Naive thymus-derived CD4-positive, alpha-beta T cell (primary cell): Measurements from ENCODE around the gene LRCH1. TPM values are rescaled to one million over a fixed set of nuclear protein-coding genes. Genes with fewer than 3 reads are reported as not detected.

Experiments used
- ATAC-seq: fragments of 150-1000 bp; cut with Tn5 transposase; 2 replicates; pipeline ENCODE4 v1.10.0; 2021; ENCODE audit warnings: mild to moderate bottlenecking, moderate library complexity
- CTCF ChIA-PET: fragments of 350-600 bp; sonication (Branson Sonifier 250); formaldehyde crosslinking; loops from one replicate; lab custom pipeline; 2021; ENCODE audit warnings: antibody characterized with exemption; lab: Charles Lee
- POLR2A ChIA-PET: fragments of 350-600 bp; sonication (Branson Sonifier 250); formaldehyde crosslinking; loops from one replicate; lab custom pipeline; 2021; ENCODE audit warnings: antibody characterized with exemption, inconsistent platforms; lab: Charles Lee
- DNase-seq, 9 donors: peaks; one replicate each; pipeline versions ENCODE4 v3.0.0 to v3.0.0-alpha.2; 2020 to 2022; ENCODE audit warnings: mixed read lengths in 1 of 9
- H3K27ac ChIP-seq: one replicate; pipeline ENCODE4 v1.7.0; 2013; ENCODE audit warnings: mild to moderate bottlenecking, low read depth, low read length, moderate library complexity
- H3K27me3 ChIP-seq, 2 donors: one replicate each; pipeline ENCODE4 v1.7.0; 2013; ENCODE audit warnings: low read length in 2 of 2, mild to moderate bottlenecking in 2 of 2, moderate library complexity in 2 of 2; ENCODE audit not compliant: control insufficient read depth in 2 of 2, insufficient read depth in 2 of 2
- H3K36me3 ChIP-seq, 3 experiments: 1 replicate in 2 of 3; 2 replicates in 1 of 3; pipeline ENCODE4 v1.7.0; 2013; ENCODE audit warnings: low read length in 3 of 3, mild to moderate bottlenecking in 3 of 3, moderate library complexity in 1 of 3; ENCODE audit not compliant: insufficient read depth in 3 of 3, control insufficient read depth in 2 of 3
- H3K4me1 ChIP-seq, 2 donors: one replicate each; pipeline ENCODE4 v1.7.0; 2013; ENCODE audit warnings: low read length in 2 of 2, mild to moderate bottlenecking in 2 of 2, moderate library complexity in 1 of 2; ENCODE audit not compliant: control insufficient read depth in 2 of 2, insufficient read depth in 2 of 2
- H3K4me3 ChIP-seq: 2 replicates; pipeline ENCODE4 v1.7.0; 2013; ENCODE audit warnings: mild to moderate bottlenecking, low read length
- H3K9me3 ChIP-seq, 3 experiments: 1 replicate in 2 of 3; 2 replicates in 1 of 3; pipeline ENCODE4 v1.7.0; 2013; ENCODE audit warnings: low read length in 3 of 3; ENCODE audit not compliant: control insufficient read depth in 2 of 3
- H3K27ac Mint-ChIP-seq, 9 donors: one replicate each; pipeline ENCODE4 v1.8.0; 2020 to 2022; ENCODE audit warnings: mixed read lengths in 9 of 9, mild to moderate bottlenecking in 8 of 9, moderate library complexity in 5 of 9, inconsistent platforms in 2 of 9
- H3K27me3 Mint-ChIP-seq, 5 donors: one replicate each; pipeline ENCODE4 v1.8.0; 2021 to 2022; ENCODE audit warnings: mixed read lengths in 5 of 5, mild to moderate bottlenecking in 1 of 5
- H3K36me3 Mint-ChIP-seq, 5 donors: one replicate each; pipeline ENCODE4 v1.8.0; 2020 to 2022; ENCODE audit warnings: mixed read lengths in 5 of 5, mild to moderate bottlenecking in 3 of 5, inconsistent platforms in 1 of 5
- H3K4me1 Mint-ChIP-seq, 7 donors: one replicate each; pipeline ENCODE4 v1.8.0; 2020 to 2022; ENCODE audit warnings: mixed read lengths in 7 of 7, mild to moderate bottlenecking in 3 of 7, inconsistent platforms in 1 of 7
- H3K4me3 Mint-ChIP-seq, 10 donors: one replicate each; pipeline ENCODE4 v1.8.0; 2020 to 2022; ENCODE audit warnings: mild to moderate bottlenecking in 10 of 10, mixed read lengths in 10 of 10, moderate library complexity in 6 of 10, inconsistent platforms in 2 of 10
- H3K9me3 Mint-ChIP-seq, 11 donors: one replicate each; pipeline ENCODE4 v1.8.0; 2020 to 2022; ENCODE audit warnings: mixed read lengths in 11 of 11, mild to moderate bottlenecking in 4 of 11, inconsistent platforms in 1 of 11, moderate library complexity in 1 of 11
- intact Hi-C, 2 donors: fragments of 100-400 bp; cut with micrococcal nuclease; formaldehyde crosslinking; loops; one replicate each; pipeline ENCODE4 v1.15.1; 2023
- polyA plus RNA-seq, 2 donors: library from polyadenylated mRNA; unstranded; fragments of 300-500 nt; fragmentation: Illumina TruSeq; gene quantifications; one replicate each; pipeline ENCODE4 v1.2.3, GENCODE V29; 2021
- total RNA-seq, 6 experiments: library from RNA in 5 of 6; stranded (reverse) in 5 of 6; gene quantifications; 1 replicate in 5 of 6; 2 replicates in 1 of 6; pipeline ENCODE4 v1.2.3 and lab custom pipeline; 2021 to 2026

LRCH1 gene
- total and polyA plus RNA-seq, 7 experiments from 2014 or later, result 4.1 to 24.2 (median 15.2) TPM

GRCh38 chr13:46541210-46541609 lies 11.8 kb upstream of the LRCH1 start:
- H3K27me3 ChIP-seq, result no peaks in the 10 kb centered on the region
- H3K27me3 Mint-ChIP-seq, result peaks cover 0 to 7% (median 0%) of the 10 kb centered on the region in 5 donors
- H3K4me3 Mint-ChIP-seq, result no peak overlapping the region
- no peak for ATAC-seq
- no peak overlapping the region for H3K27ac ChIP-seq
- intact Hi-C loops, result no loop called here
- H3K9me3 ChIP-seq, result no peaks in the 10 kb centered on the region
- H3K36me3 Mint-ChIP-seq, result no peaks in the 10 kb centered on the region
- DNase-seq, result no peak
- H3K4me1 ChIP-seq, result no peaks in the 10 kb centered on the region
- POLR2A ChIA-PET, result interaction anchor here (0.5 kb wide), 1 partner anchor 45 kb away, joined by 3 read pairs; no protein-coding TSS in a partner anchor
- peaks cover 0 to 5% (median 0%) of the 10 kb centered on the region in 7 donors for H3K4me1 Mint-ChIP-seq
- no peak overlapping the region for H3K4me3 ChIP-seq
- no peaks in the 10 kb centered on the region for H3K9me3 Mint-ChIP-seq
- no peak overlapping the region for H3K27ac Mint-ChIP-seq
- CTCF ChIA-PET, result no interaction called here
- no peaks in the 10 kb centered on the region for H3K36me3 ChIP-seq

GRCh38 chr13:46542833-46543232 lies 10.1 kb upstream of the LRCH1 start:
- peaks cover 0 to 5% (median 0%) of the 10 kb centered on the region in 5 donors for H3K27me3 Mint-ChIP-seq
- POLR2A ChIA-PET, result no interaction called here
- no peaks in the 10 kb centered on the region for H3K36me3 Mint-ChIP-seq
- ATAC-seq, result no peak
- H3K4me1 ChIP-seq, result no peaks in the 10 kb centered on the region
- no peak overlapping the region for H3K4me3 ChIP-seq
- H3K36me3 ChIP-seq, result no peaks in the 10 kb centered on the region
- no peaks in the 10 kb centered on the region for H3K9me3 Mint-ChIP-seq
- no peaks in the 10 kb centered on the region for H3K9me3 ChIP-seq
- H3K27ac Mint-ChIP-seq, result no peak overlapping the region
- intact Hi-C loops, result no loop called here
- H3K4me3 Mint-ChIP-seq, result no peak overlapping the region
- no peaks in the 10 kb centered on the region for H3K27me3 ChIP-seq
- H3K4me1 Mint-ChIP-seq, result peaks cover 0 to 5% (median 0%) of the 10 kb centered on the region in 7 donors
- DNase-seq, result no peak
- H3K27ac ChIP-seq, result no peak overlapping the region
- CTCF ChIA-PET, result no interaction called here

- ATAC-seq (no peak), DNase-seq (no peak)
- CTCF ChIA-PET, result no interaction called here
- H3K4me1 ChIP-seq, result no peaks in the 10 kb centered on the region
- Mint-ChIP-seq H3K36me3 (no peaks in the 10 kb centered on the region), H3K4me1 (peaks cover 0 to 5% (median 0%) of the 10 kb centered on the region in 7 donors), H3K9me3 (no peaks in the 10 kb centered on the region), H3K4me3 (no peak overlapping the region), H3K27me3 (peaks cover 0 to 5% (median 0%) of the 10 kb centered on the region in 5 donors), H3K27ac (no peak overlapping the region)
- no peaks in the 10 kb centered on the region for H3K9me3 ChIP-seq
- no peaks in the 10 kb centered on the region for H3K27me3 ChIP-seq
- H3K4me3 ChIP-seq, result no peak overlapping the region
- H3K36me3 ChIP-seq, result no peaks in the 10 kb centered on the region
- H3K27ac ChIP-seq, result no peak overlapping the region
- intact Hi-C loops, result no loop called here
- POLR2A ChIA-PET, result no interaction called here
Observed at GRCh38 chr13:46543287-46543686, 9.7 kb upstream of the LRCH1 start.

- Histone ChIP-seq H3K36me3 (no peaks in the 10 kb centered on the region), H3K27me3 (no peaks in the 10 kb centered on the region), H3K9me3 (no peaks in the 10 kb centered on the region), H3K4me1 (no peaks in the 10 kb centered on the region), H3K27ac (no peak overlapping the region), H3K4me3 (no peak overlapping the region)
- POLR2A ChIA-PET, result no interaction called here
- Mint-ChIP-seq H3K4me3 (peak overlapping the region in 1 of 10 donors; percentile 45), H3K27ac (peak overlapping the region in 1 of 9 donors; percentile 87), H3K27me3 (peaks cover 0 to 14% (median 6%) of the 10 kb centered on the region in 5 donors), H3K4me1 (peaks cover 0 to 5% (median 0%) of the 10 kb centered on the region in 7 donors), H3K9me3 (no peaks in the 10 kb centered on the region), H3K36me3 (no peaks in the 10 kb centered on the region)
- ATAC-seq (no peak), DNase-seq (no peak)
- CTCF ChIA-PET, result no interaction called here
- intact Hi-C loops, result no loop called here
Observed at GRCh38 chr13:46544208-46544607, 8.8 kb upstream of the LRCH1 start.

- POLR2A ChIA-PET, result no interaction called here
- Mint-ChIP-seq H3K4me3 (no peak overlapping the region), H3K9me3 (no peaks in the 10 kb centered on the region), H3K4me1 (peaks cover 0 to 5% (median 0%) of the 10 kb centered on the region in 7 donors), H3K27ac (no peak overlapping the region), H3K27me3 (peaks cover 0 to 17% (median 6%) of the 10 kb centered on the region in 5 donors), H3K36me3 (no peaks in the 10 kb centered on the region)
- DNase-seq, result no peak
- Histone ChIP-seq H3K4me3 (no peak overlapping the region), H3K27ac (no peak overlapping the region), H3K9me3 (no peaks in the 10 kb centered on the region), H3K36me3 (no peaks in the 10 kb centered on the region), H3K4me1 (no peaks in the 10 kb centered on the region), H3K27me3 (no peaks in the 10 kb centered on the region)
- intact Hi-C loops, result no loop called here
- ATAC-seq, result no peak
- CTCF ChIA-PET, result no interaction called here
Observed at GRCh38 chr13:46544811-46545210, 8.2 kb upstream of the LRCH1 start.

GRCh38 chr13:46546084-46546768 lies 6.7 kb upstream of the LRCH1 start:
- peaks cover 0 to 3% of the 10 kb centered on the region in 2 donors for H3K4me1 ChIP-seq
- ChIA-PET POLR2A (no interaction called here), CTCF (no interaction called here)
- no peak overlapping the region for H3K4me3 Mint-ChIP-seq
- H3K27me3 ChIP-seq, result no peaks in the 10 kb centered on the region
- H3K4me3 ChIP-seq, result no peak overlapping the region
- no peaks in the 10 kb centered on the region for H3K9me3 ChIP-seq
- no peak for DNase-seq
- intact Hi-C loops, result no loop called here
- no peak for ATAC-seq
- peaks cover 0 to 15% (median 6%) of the 10 kb centered on the region in 5 donors for H3K27me3 Mint-ChIP-seq
- H3K9me3 Mint-ChIP-seq, result no peaks in the 10 kb centered on the region
- no peaks in the 10 kb centered on the region for H3K36me3 Mint-ChIP-seq
- H3K27ac ChIP-seq, result no peak overlapping the region
- no peaks in the 10 kb centered on the region for H3K36me3 ChIP-seq
- H3K27ac Mint-ChIP-seq, result no peak overlapping the region
- H3K4me1 Mint-ChIP-seq, result peaks cover 0 to 6% (median under 1%) of the 10 kb centered on the region in 7 donors
